SK-N-SH (cell line): ENCODE measurements around the gene TLN1. TPM values are rescaled to one million over a fixed set of nuclear protein-coding genes. Genes with fewer than 3 reads are reported as not detected.

ENCODE experiments used
- CTCF ChIA-PET: fragments of 300-600, 350-600 bp; formaldehyde crosslinking; extraction: SDS; loops from one replicate; lab custom pipeline; 2021; lab: Yijun Ruan, JAX
- POLR2A ChIA-PET: fragments of 350-600 bp; sonication (Branson Sonifier 250); formaldehyde crosslinking; extraction: SDS; loops from one replicate; lab custom pipeline; 2020; ENCODE audit warnings: antibody characterized with exemption, inconsistent platforms; lab: Yijun Ruan, JAX
- DNase-seq: peaks from one replicate; pipeline ENCODE4 v3.0.0; 2012
- H2AFZ ChIP-seq: fragments of 200-600 bp; sonication (generic); 2 replicates; pipeline ENCODE4 v1.8.1; 2016; ENCODE audit warnings: antibody characterized with exemption, mild to moderate bottlenecking, low read depth
- H3F3A ChIP-seq: fragments of 200-600 bp; sonication (generic); replicated peaks from 2 replicates; pipeline ENCODE3; 2016; ENCODE audit warnings: antibody characterized with exemption, mild to moderate bottlenecking; ENCODE audit not compliant: insufficient read depth
- H3K27ac ChIP-seq, 2 experiments: fragments of 200-500 bp in 1 of 2; fragments of 200-600 bp in 1 of 2; sonication (Bioruptor generic) in 1 of 2; sonication (generic), shearing (Covaris generic) in 1 of 2; 2 replicates each; pipeline versions ENCODE4 v1.5.1 to v1.6.1; 2014 to 2016; ENCODE audit warnings: low read depth in 2 of 2, inconsistent platforms in 1 of 2, low read length in 1 of 2, mild to moderate bottlenecking in 1 of 2, mixed read lengths in 1 of 2
- H3K27me3 ChIP-seq: fragments of 200-600 bp; sonication (generic), shearing (Covaris generic); 2 replicates; pipeline ENCODE4 v1.6.1; 2016; ENCODE audit warnings: mixed run types; ENCODE audit not compliant: insufficient read depth
- H3K36me3 ChIP-seq, 2 experiments: fragments of 200-500 bp in 1 of 2; fragments of 200-600 bp in 1 of 2; sonication (Bioruptor generic) in 1 of 2; sonication (generic) in 1 of 2; replicated peaks in 1 of 2; 2 replicates each; pipeline versions ENCODE3 to v1.5.1; 2014 to 2016; ENCODE audit warnings: low read length in 1 of 2, mild to moderate bottlenecking in 1 of 2; ENCODE audit not compliant: insufficient read depth in 2 of 2, control insufficient read depth in 1 of 2
- H3K4me1 ChIP-seq, 2 experiments: fragments of 200-500 bp in 1 of 2; fragments of 200-600 bp in 1 of 2; sonication (Bioruptor generic) in 1 of 2; sonication (generic), shearing (Covaris generic) in 1 of 2; 2 replicates each; pipeline versions ENCODE4 v1.5.1 to v1.6.1; 2014 to 2016; ENCODE audit warnings: low read depth in 1 of 2, low read length in 1 of 2, mixed run types in 1 of 2; ENCODE audit not compliant: insufficient read depth in 2 of 2, control insufficient read depth in 1 of 2
- H3K4me2 ChIP-seq: fragments of 200-600 bp; sonication (generic), shearing (Covaris generic); 2 replicates; pipeline ENCODE4 v1.6.1; 2017; ENCODE audit warnings: mixed run types
- H3K4me3 ChIP-seq, 2 experiments: fragments of 200-500 bp in 1 of 2; fragments of 200-600 bp in 1 of 2; sonication (Bioruptor generic) in 1 of 2; sonication (generic), shearing (Covaris generic) in 1 of 2; 2 replicates each; pipeline versions ENCODE4 v1.5.1 to v1.8.1; 2014 to 2016; ENCODE audit warnings: low read depth in 2 of 2, inconsistent platforms in 1 of 2, low read length in 1 of 2, mild to moderate bottlenecking in 1 of 2, mixed read lengths in 1 of 2, moderate library complexity in 1 of 2
- H3K79me2 ChIP-seq: fragments of 200-600 bp; sonication (generic); 2 replicates; pipeline ENCODE4 v1.8.1; 2017; ENCODE audit warnings: mild to moderate bottlenecking; ENCODE audit not compliant: insufficient read depth
- H3K9ac ChIP-seq: fragments of 200-600 bp; sonication (generic); 2 replicates; pipeline ENCODE4 v1.6.1; 2017; ENCODE audit warnings: mixed run types
- H3K9me2 ChIP-seq: fragments of 200-600 bp; sonication (generic); 2 replicates; pipeline ENCODE4 v1.6.1; 2017; ENCODE audit warnings: mixed run types
- H3K9me3 ChIP-seq: fragments of 200-600 bp; sonication (generic); 2 replicates; pipeline ENCODE4 v1.6.1; 2017; ENCODE audit warnings: mixed run types, mild to moderate bottlenecking, moderate library complexity
- H4K20me1 ChIP-seq: fragments of 200-600 bp; sonication (generic); 2 replicates; pipeline ENCODE4 v1.6.1; 2017; ENCODE audit warnings: mild to moderate bottlenecking, mixed run types; ENCODE audit not compliant: insufficient read depth
- CHD2 ChIP-seq: fragments of 150-350 bp; IDR thresholded peaks from 2 replicates; pipeline ENCODE4 v1.6.1; 2018; ENCODE audit warnings: low read length; ENCODE audit not compliant: partially characterized antibody
- ELF1 ChIP-seq: IDR thresholded peaks from 2 replicates; pipeline ENCODE4 v1.4.0; 2012
- EZH2phosphoT487 ChIP-seq: fragments of 200-600 bp; sonication (generic); IDR thresholded peaks from 2 replicates; pipeline ENCODE4 v1.6.1; 2017; ENCODE audit warnings: low read depth, mixed run types, mild to moderate bottlenecking, antibody characterized with exemption, moderate library complexity, borderline replicate concordance
- FOSL2 ChIP-seq: IDR thresholded peaks from 2 replicates; pipeline ENCODE4 v1.4.0; 2012; ENCODE audit warnings: low read depth, mild to moderate bottlenecking, moderate library complexity, borderline replicate concordance
- FOXJ3 ChIP-seq: sonication (generic); formaldehyde crosslinking; IDR thresholded peaks from 2 replicates; pipeline ENCODE4 v1.5.1; 2020; ENCODE audit warnings: mild to moderate bottlenecking, missing genetic modification reagents
- GABPA ChIP-seq: IDR thresholded peaks from 2 replicates; pipeline ENCODE4 v1.4.0; 2012; ENCODE audit warnings: low read depth, mild to moderate bottlenecking
- MXI1 ChIP-seq: IDR thresholded peaks from 2 replicates; pipeline ENCODE4 v1.6.1; 2012; ENCODE audit warnings: mild to moderate bottlenecking, low read depth, low read length, improper control_type of control experiment
- NFIC ChIP-seq: IDR thresholded peaks from 2 replicates; pipeline ENCODE4 v1.4.0; 2012; ENCODE audit warnings: borderline replicate concordance
- NRF1 ChIP-seq: IDR thresholded peaks from 2 replicates; pipeline ENCODE4 v1.6.1; 2012; ENCODE audit warnings: low read depth, mild to moderate bottlenecking, low read length
- POLR2AphosphoS5 ChIP-seq: IDR thresholded peaks from 2 replicates; pipeline ENCODE4 v1.6.1; 2012; ENCODE audit warnings: low read depth, low read length
- RFX5 ChIP-seq: IDR thresholded peaks from 2 replicates; pipeline ENCODE4 v1.6.1; 2012; ENCODE audit warnings: mild to moderate bottlenecking, improper control_type of control experiment, low read length
- SIN3A ChIP-seq: IDR thresholded peaks from 2 replicates; pipeline ENCODE4 v1.6.1; 2012; ENCODE audit warnings: low read depth, mild to moderate bottlenecking, low read length, moderate library complexity, borderline replicate concordance
- TAF1 ChIP-seq: IDR thresholded peaks from 2 replicates; pipeline ENCODE4 v1.6.1; 2012; ENCODE audit warnings: low read depth, mild to moderate bottlenecking, low read length, moderate library complexity, borderline replicate concordance
- WGBS: methylation state at CpG from one replicate; pipeline ENCODE4 v1.1.6; 2017; ENCODE audit warnings: low lambda C conversion rate; 5-methylcytosine and 5-hydroxymethylcytosine counted together
- polyA plus RNA-seq, 3 experiments: library from polyadenylated mRNA; depleted of rRNA; stranded (reverse); fragments of >200 nt; gene quantifications; 2 replicates each; pipeline ENCODE4 v1.2.3, GENCODE V29; 2012
- TF ChIP-seq, protein P1 (sequence below): IDR thresholded peaks from 2 replicates; pipeline ENCODE4; 2012
- TF ChIP-seq, protein P2 (sequence below): fragments of 200-600 bp; sonication (generic); IDR thresholded peaks from 2 replicates; pipeline ENCODE4 v1.6.1; 2017; ENCODE audit warnings: antibody characterized with exemption, mild to moderate bottlenecking, moderate library complexity
- TF ChIP-seq, protein P3 (sequence below): fragments of 150-350 bp; IDR thresholded peaks from 2 replicates; pipeline ENCODE4 v1.6.1; 2017; ENCODE audit warnings: antibody characterized with exemption, low read length, low read depth, borderline replicate concordance
- TF ChIP-seq, protein P4 (sequence below): IDR thresholded peaks from 2 replicates; pipeline ENCODE4 v1.4.0; 2012; ENCODE audit warnings: low read depth, borderline replicate concordance

TLN1 gene
- polyA plus RNA-seq, 1 of the 3 experiments (the other 2 are of a cell fraction), result 115 TPM

DNA sequence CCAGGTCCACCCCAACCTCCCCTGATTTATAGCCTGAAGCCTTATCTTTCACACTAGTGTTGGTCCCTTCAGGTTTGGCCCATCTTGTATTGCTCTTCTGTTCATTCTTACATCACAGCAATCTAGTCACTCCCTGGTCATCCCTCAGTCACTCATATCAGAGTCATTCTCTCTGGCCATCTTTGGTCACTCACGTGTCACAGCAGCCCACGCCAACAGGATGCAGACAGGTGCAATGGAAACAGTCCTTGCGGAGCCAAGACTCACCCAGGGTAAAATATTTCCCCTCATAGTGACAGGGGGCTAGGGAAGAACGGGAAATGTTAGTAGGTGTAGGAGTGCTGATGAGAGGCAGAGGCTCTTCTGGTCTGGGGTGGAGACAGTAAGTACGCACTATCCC is 21.5 kb upstream of the TLN1 start:
- 94% methylated on average over 5 of the region's 5 CpGs for WGBS
- Histone ChIP-seq H3K9me2 (no peaks in the 10 kb centered on the region), H3K27ac (no peak overlapping the region), H3K4me2 (no peak overlapping the region), H3K27me3 (no peaks in the 10 kb centered on the region), H3K4me3 (no peak overlapping the region), H3K4me1 (peaks cover 10 to 16% of the 10 kb centered on the region in 2 experiments; a peak in 2 of 4 replicates), H2AFZ (no peak overlapping the region), H3K79me2 (peaks cover 21% of the 10 kb centered on the region), H3K36me3 (peaks cover 4 to 55% of the 10 kb centered on the region in 2 experiments), H3K9ac (no peak overlapping the region), H3K9me3 (no peaks in the 10 kb centered on the region), H4K20me1 (no peaks in the 10 kb centered on the region), H3F3A (peaks cover 7% of the 10 kb centered on the region)
- DNase-seq, result no peak
- POLR2A ChIA-PET, result no interaction called here
- TF ChIP-seq TAF1 (no peak), GABPA (no peak), FOSL2 (no peak), FOXJ3 (CRISPR knock-in tag) (no peak), SIN3A (no peak), RFX5 (no peak), EZH2phosphoT487 (no peak), ELF1 (no peak), CHD2 (no peak), NRF1 (no peak), NFIC (no peak), MXI1 (no peak), POLR2AphosphoS5 (no peak)
- TF ChIP-seq, protein P1, sequence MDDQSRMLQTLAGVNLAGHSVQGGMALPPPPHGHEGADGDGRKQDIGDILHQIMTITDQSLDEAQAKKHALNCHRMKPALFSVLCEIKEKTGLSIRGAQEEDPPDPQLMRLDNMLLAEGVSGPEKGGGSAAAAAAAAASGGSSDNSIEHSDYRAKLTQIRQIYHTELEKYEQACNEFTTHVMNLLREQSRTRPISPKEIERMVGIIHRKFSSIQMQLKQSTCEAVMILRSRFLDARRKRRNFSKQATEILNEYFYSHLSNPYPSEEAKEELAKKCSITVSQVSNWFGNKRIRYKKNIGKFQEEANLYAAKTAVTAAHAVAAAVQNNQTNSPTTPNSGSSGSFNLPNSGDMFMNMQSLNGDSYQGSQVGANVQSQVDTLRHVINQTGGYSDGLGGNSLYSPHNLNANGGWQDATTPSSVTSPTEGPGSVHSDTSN, result no peak
- TF ChIP-seq, protein P2, sequence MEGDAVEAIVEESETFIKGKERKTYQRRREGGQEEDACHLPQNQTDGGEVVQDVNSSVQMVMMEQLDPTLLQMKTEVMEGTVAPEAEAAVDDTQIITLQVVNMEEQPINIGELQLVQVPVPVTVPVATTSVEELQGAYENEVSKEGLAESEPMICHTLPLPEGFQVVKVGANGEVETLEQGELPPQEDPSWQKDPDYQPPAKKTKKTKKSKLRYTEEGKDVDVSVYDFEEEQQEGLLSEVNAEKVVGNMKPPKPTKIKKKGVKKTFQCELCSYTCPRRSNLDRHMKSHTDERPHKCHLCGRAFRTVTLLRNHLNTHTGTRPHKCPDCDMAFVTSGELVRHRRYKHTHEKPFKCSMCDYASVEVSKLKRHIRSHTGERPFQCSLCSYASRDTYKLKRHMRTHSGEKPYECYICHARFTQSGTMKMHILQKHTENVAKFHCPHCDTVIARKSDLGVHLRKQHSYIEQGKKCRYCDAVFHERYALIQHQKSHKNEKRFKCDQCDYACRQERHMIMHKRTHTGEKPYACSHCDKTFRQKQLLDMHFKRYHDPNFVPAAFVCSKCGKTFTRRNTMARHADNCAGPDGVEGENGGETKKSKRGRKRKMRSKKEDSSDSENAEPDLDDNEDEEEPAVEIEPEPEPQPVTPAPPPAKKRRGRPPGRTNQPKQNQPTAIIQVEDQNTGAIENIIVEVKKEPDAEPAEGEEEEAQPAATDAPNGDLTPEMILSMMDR, result no peak
- TF ChIP-seq, protein P3, sequence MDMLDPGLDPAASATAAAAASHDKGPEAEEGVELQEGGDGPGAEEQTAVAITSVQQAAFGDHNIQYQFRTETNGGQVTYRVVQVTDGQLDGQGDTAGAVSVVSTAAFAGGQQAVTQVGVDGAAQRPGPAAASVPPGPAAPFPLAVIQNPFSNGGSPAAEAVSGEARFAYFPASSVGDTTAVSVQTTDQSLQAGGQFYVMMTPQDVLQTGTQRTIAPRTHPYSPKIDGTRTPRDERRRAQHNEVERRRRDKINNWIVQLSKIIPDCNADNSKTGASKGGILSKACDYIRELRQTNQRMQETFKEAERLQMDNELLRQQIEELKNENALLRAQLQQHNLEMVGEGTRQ, result no peak
- TF ChIP-seq, protein P4, sequence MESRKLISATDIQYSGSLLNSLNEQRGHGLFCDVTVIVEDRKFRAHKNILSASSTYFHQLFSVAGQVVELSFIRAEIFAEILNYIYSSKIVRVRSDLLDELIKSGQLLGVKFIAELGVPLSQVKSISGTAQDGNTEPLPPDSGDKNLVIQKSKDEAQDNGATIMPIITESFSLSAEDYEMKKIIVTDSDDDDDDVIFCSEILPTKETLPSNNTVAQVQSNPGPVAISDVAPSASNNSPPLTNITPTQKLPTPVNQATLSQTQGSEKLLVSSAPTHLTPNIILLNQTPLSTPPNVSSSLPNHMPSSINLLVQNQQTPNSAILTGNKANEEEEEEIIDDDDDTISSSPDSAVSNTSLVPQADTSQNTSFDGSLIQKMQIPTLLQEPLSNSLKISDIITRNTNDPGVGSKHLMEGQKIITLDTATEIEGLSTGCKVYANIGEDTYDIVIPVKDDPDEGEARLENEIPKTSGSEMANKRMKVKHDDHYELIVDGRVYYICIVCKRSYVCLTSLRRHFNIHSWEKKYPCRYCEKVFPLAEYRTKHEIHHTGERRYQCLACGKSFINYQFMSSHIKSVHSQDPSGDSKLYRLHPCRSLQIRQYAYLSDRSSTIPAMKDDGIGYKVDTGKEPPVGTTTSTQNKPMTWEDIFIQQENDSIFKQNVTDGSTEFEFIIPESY, result no peak
- CTCF ChIA-PET, result interaction anchor here (1.0 to 4.2 kb wide), 4 partner anchors 18 to 264 kb away, joined by 3 to 13 read pairs (median 8); partner anchors contain the start of gene RUSC2
